IPS-20b (cell line): ENCODE measurements around the gene TAS2R13.

Experiments
- H3K27ac ChIP-seq: one replicate; pipeline ENCODE4 v1.5.1; 2013; ENCODE audit warnings: low read length
- H3K27me3 ChIP-seq: 2 replicates; pipeline ENCODE4 v1.6.1; 2013; ENCODE audit warnings: mild to moderate bottlenecking, low read length, inconsistent platforms; ENCODE audit not compliant: insufficient read depth
- H3K36me3 ChIP-seq: 2 replicates; pipeline ENCODE4 v1.6.1; 2013; ENCODE audit warnings: low read depth, mild to moderate bottlenecking, inconsistent platforms, low read length, moderate library complexity; ENCODE audit not compliant: insufficient read depth
- H3K4me1 ChIP-seq: 2 replicates; pipeline ENCODE4 v1.6.1; 2013; ENCODE audit warnings: mild to moderate bottlenecking, control low read depth, inconsistent platforms, low read length, moderate library complexity; ENCODE audit not compliant: insufficient read depth
- H3K4me3 ChIP-seq: 2 replicates; pipeline ENCODE4 v1.5.1; 2013; ENCODE audit warnings: mild to moderate bottlenecking, low read length, inconsistent platforms
- H3K9ac ChIP-seq: 2 replicates; pipeline ENCODE4 v1.6.1; 2013; ENCODE audit warnings: low read depth, mild to moderate bottlenecking, inconsistent platforms, low read length, moderate library complexity
- H3K9me3 ChIP-seq: 2 replicates; pipeline ENCODE4 v1.6.1; 2013; ENCODE audit warnings: mild to moderate bottlenecking, low read depth, low read length, inconsistent platforms; ENCODE audit not compliant: insufficient read depth

Gene TAS2R13

GRCh38 chr12:10867381-10867780 lies 42.0 kb downstream of the TAS2R13 start:
- Histone ChIP-seq H3K9ac (no peak overlapping the region), H3K4me3 (no peak overlapping the region), H3K9me3 (no peaks in the 10 kb centered on the region), H3K36me3 (no peaks in the 10 kb centered on the region), H3K27ac (no peak overlapping the region), H3K4me1 (no peaks in the 10 kb centered on the region), H3K27me3 (no peaks in the 10 kb centered on the region)

DNA sequence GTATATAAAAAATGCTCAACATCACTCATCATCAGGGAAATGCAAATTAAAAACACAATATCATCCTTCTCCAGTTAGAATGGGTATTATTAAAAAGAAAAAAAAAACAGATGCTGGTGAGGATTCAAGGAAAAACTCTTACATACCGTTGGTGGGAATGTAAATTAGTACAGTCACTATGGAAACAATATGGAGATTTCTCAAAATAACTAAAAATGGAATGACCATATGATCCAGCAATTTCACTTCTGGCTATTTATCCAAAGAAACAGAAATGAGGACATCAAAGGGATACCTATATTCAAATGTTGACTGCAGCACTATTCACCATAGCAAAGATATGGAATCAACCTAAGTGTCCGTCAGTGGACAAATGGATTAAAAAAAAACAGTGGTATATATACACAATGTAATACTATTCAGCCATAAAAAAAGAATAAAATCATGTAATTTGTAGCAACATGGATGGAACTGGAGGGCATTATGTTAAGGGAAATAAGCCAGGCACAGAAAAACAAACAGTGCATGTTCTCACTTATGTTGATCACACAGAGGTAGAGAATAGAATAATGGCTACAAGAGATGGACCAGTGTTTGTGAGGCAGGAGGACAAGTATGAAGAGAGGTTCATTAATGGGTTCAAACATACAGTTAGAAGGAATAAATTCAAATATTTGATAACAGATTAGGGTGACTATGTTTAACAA lies 45.7 kb downstream of the TAS2R13 start:
- H3K4me1 ChIP-seq, result no peaks in the 10 kb centered on the region
- no peak overlapping the region for H3K4me3 ChIP-seq
- H3K36me3 ChIP-seq, result no peaks in the 10 kb centered on the region; the same call in 1 of the 2 replicates
- no peaks in the 10 kb centered on the region; the same call in 1 of the 2 replicates for H3K9me3 ChIP-seq
- no peaks in the 10 kb centered on the region for H3K27me3 ChIP-seq
- no peak overlapping the region for H3K27ac ChIP-seq
- H3K9ac ChIP-seq, result no peak overlapping the region

GRCh38 chr12:10861366-10861765 lies 48.0 kb downstream of the TAS2R13 start:
- Histone ChIP-seq H3K9ac (no peak overlapping the region), H3K4me3 (no peak overlapping the region), H3K9me3 (peaks cover 20% of the 10 kb centered on the region; the same call in 1 of the 2 replicates), H3K27ac (no peak overlapping the region), H3K27me3 (no peaks in the 10 kb centered on the region), H3K4me1 (no peaks in the 10 kb centered on the region), H3K36me3 (peaks cover 4% of the 10 kb centered on the region; the same call in 1 of the 2 replicates)
